LHCN-M2 (cell line): ENCODE measurements around the gene ZNF57. TPM values are rescaled to one million over a fixed set of nuclear protein-coding genes. Genes with fewer than 3 reads are reported as not detected.
"Not testable (repeated sequence)": the region's sequence is repeated elsewhere in the genome, so short reads cannot be mapped to it uniquely, and the experiment has no call there.

Source experiments
- DNase-seq: peaks from one replicate; pipeline ENCODE4 v3.0.0-alpha.2; 2012; ENCODE audit warnings: low read depth
- total RNA-seq: library from RNA; depleted of rRNA; stranded (reverse); fragments of >200 nt; gene quantifications from 2 replicates; pipeline ENCODE4 v1.2.3, GENCODE V29; 2014; rRNA removed

ZNF57 gene
- total RNA-seq, 1 experiment from 2014 or later = 3.9 TPM

DNA sequence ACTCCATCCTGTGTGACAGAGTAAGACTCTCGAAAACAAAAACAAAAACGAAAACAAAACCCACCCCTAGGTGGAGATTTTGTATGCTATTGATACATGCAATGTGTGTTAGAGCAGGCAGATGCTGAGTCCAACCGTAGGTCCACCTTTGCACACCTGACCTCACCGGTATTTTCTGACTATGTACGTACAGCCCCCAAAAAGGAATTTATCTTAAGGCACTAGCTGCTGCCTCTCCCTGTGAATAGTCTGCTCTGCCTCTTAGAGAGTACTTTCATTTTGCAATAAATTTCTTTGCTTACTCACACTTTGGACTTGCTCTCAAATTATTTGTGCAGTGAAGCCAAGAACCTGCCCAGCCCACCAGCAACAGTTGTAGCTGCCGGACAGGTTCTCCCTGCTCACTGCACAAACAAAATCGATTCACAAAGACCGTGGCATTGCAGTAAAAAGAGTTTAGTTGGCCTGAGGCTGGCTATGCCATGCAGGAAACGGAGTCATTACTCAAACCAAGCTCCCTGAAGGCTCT lies 52.3 kb downstream of the ZNF57 start:
- no peak for DNase-seq

DNA sequence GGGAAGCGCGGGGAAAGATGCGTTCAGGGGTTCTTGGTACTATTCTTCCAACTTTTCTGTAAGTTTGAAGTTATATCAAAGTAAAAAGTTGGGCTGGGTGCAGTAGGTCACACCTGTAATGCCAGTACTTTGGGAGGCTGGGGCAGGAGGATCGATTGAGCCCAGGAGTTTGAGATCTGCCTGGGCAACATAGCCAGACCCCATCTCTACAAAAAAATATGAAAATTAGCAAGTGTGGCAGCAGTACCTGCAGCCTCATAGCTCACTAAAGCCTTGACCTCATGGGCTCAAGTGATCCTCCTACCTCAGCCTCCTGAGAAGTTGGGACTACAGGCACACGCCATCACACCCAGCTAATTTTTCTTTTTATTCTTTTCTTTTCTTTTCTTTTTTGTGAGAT lies 56.4 kb downstream of the ZNF57 start:
- DNase-seq = no peak

DNA sequence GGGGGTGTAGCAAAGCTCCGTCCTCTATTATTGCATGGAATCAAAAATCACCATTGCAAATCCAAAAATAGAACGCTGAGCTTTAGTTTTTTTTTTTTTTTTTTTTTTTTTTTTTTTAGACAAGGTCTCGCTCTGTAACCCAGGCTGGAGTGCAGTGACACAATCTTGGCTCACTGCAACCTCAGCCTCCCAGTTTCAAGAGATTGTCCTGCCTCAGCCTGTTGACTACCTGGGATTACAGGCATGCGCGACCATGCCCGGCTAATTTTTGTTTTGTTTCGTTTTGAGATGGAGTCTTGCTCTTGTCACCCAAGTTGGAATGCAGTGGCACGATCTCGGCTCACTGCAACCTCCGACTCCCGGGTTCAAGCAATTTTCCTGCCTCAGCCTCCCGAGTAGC lies 59.4 kb downstream of the ZNF57 start:
- no peak for DNase-seq

DNA sequence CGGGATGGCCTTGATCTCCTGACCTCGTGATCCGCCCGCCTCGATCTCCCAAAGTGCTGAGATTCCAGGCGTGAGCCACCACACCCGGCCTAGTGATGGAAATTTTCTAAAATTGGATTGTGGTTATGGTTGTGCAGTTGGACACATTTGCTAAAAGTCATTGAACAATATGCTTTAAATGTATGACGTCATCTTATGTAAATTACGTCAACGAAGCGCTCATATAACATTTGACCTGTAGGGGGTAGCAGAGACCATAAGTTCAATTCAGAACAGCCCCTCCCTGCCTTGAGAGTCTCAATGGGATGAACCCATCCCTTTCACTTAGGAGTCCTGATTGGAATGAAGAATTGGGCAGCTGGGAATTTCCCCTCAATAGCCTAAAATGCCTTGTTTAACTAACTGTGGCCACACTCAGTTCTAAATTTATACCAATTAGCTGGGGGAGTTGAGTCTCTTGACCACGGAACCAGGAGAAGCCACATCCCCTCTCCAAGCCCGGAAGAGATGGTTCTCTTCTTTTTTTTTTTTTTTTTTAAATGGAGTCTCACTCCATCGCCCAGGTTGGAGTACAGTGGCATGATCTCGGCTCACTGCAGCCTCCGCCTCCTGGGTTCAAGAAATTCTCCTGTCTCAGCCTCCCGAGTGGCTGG lies 61.4 kb downstream of the ZNF57 start:
- DNase-seq = peak; percentile 77

DNA sequence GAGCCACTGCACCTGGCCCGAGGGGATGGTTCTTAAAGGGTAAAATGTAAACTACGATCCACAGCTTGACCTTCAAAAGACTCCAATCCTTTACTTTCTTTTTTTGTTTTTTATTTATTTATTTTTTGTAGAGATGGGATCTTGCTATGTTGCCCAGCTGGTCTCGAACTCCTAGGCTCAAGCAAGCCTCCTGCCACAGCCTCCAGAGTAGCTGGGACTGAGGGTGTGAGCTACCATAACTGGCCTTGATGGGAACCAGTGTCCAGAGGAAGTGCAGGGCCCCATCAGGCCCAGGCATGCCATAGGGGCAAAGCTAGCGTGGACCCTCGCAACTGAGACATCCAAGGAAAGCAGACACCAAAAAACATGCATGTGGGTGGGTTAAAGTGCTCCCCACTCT lies 62.4 kb downstream of the ZNF57 start:
- DNase-seq = no peak

- DNase-seq = not testable (repeated sequence)
Observed at GRCh38 chr19:2963631-2964030, 62.9 kb downstream of the ZNF57 start.

GRCh38 chr19:2964874-2965273 lies 64.1 kb downstream of the ZNF57 start:
- DNase-seq = no peak

GRCh38 chr19:2967972-2968371 lies 67.2 kb downstream of the ZNF57 start:
- DNase-seq = no peak

Other genes starting within 250 kb of the ZNF57 start
- not detected in 2 replicates for gene GNG7, start 198.2 kb upstream of the ZNF57 start, total RNA-seq
- 2.5 and 3.1 TPM in 2 replicates for gene DIRAS1, start 179.6 kb upstream of the ZNF57 start, total RNA-seq
- gene SLC39A3, start 160.9 kb upstream of the ZNF57 start, total RNA-seq = 47.7 and 51.0 TPM in 2 replicates
- 91.8 and 92.7 TPM in 2 replicates for gene SGTA, start 117.7 kb upstream of the ZNF57 start, total RNA-seq
- 207 and 274 TPM in 2 replicates for gene THOP1, start 115.4 kb upstream of the ZNF57 start, total RNA-seq
- gene ZNF554, start 81.1 kb upstream of the ZNF57 start, total RNA-seq = 1.9 and 2.5 TPM in 2 replicates
- 6.7 and 7.7 TPM in 2 replicates for gene ZNF555, start 59.5 kb upstream of the ZNF57 start, total RNA-seq
- gene ZNF556, start 33.6 kb upstream of the ZNF57 start, total RNA-seq = 7.4 and 8.3 TPM in 2 replicates
- gene ZNF77, start 44.0 kb downstream of the ZNF57 start, total RNA-seq = 2.9 and 3.3 TPM in 2 replicates
- 0.40 TPM in 1 of 2 replicates, not detected in the other for gene TLE6, start 76.6 kb downstream of the ZNF57 start, total RNA-seq
- 0.69 and 2.4 TPM in 2 replicates for gene TLE2, start 128.4 kb downstream of the ZNF57 start, total RNA-seq
- 257 and 316 TPM in 2 replicates for gene TLE5, start 161.6 kb downstream of the ZNF57 start, total RNA-seq
- gene GNA11, start 193.4 kb downstream of the ZNF57 start, total RNA-seq = 80.7 and 81.2 TPM in 2 replicates
- gene GNA15, start 235.1 kb downstream of the ZNF57 start, total RNA-seq = 0.06 and 0.40 TPM in 2 replicates